22Rv1 (cell line): ENCODE measurements around the gene MRPS25.

Experiments used
- CTCF ChIP-seq: fragments of 450-650 bp; IDR thresholded peaks from 2 replicates; pipeline ENCODE4 v1.5.1; 2017; ENCODE audit warnings: mild to moderate bottlenecking
- ZFX ChIP-seq: fragments of 450-650 bp; IDR thresholded peaks from 2 replicates; pipeline ENCODE4 v1.6.1; 2017; ENCODE audit warnings: antibody characterized with exemption, borderline replicate concordance

GRCh38 chr3:15056676-15057404 is 8.3 kb downstream of the MRPS25 start:
- TF ChIP-seq CTCF, result no peak
- no peak for TF ChIP-seq ZFX
